ENCODE data around the gene ANAPC2.

ANAPC2 gene

GRCh38 chr9:137127301-137128157 is 60.8 kb downstream of the ANAPC2 start:
- DNase-seq (ENCODE audit: low spot score), result peak; percentile 72

GRCh38 chr9:137126786-137127185 is 61.6 kb downstream of the ANAPC2 start:
- DNase-seq (ENCODE audit: low spot score), result peak; percentile 11

Measured in hematopoietic multipotent progenitor cell treated with erythropoietin and hydrocortisone succinate and interleukin-3 and kit ligand, for 15 days (in vitro differentiated cells).